ENCODE results near the gene ITPK1.

The ITPK1 gene

GRCh38 chr14:93084866-93085857 is 30.6 kb downstream of the ITPK1 start:
- TF ChIP-seq ZFP3 (CRISPR knock-in tag; IDR thresholded peaks at IDR 0.05) (no peak), CSRNP3 (CRISPR knock-in tag; IDR thresholded peaks at IDR 0.05) (no peak)

GRCh38 chr14:93084402-93084801 is 31.3 kb downstream of the ITPK1 start:
- no peak for ATAC-seq

More at GRCh38 chr14:93084866-93085857, 30.6 kb downstream of the ITPK1 start:
- ATAC-seq, result no peak

GRCh38 chr14:93083917-93084316 is 31.8 kb downstream of the ITPK1 start:
- no peak for ATAC-seq
- no peak for TF ChIP-seq GLIS3 (CRISPR knock-in tag; IDR thresholded peaks at IDR 0.05)
- TF ChIP-seq SNAI2 (CRISPR knock-in tag; IDR thresholded peaks at IDR 0.05), result no peak
- no peak for TF ChIP-seq TCF4 (CRISPR knock-in tag; IDR thresholded peaks at IDR 0.05; ENCODE audit: borderline replicate concordance)
- TF ChIP-seq TSHZ2 (CRISPR knock-in tag; IDR thresholded peaks at IDR 0.05), result no peak
- no peak for TF ChIP-seq ZNF70 (CRISPR knock-in tag; IDR thresholded peaks at IDR 0.05)

More at GRCh38 chr14:93084402-93084801, 31.3 kb downstream of the ITPK1 start:
- no peak for TF ChIP-seq PATZ1 (CRISPR knock-in tag; IDR thresholded peaks at IDR 0.05; ENCODE audit: borderline replicate concordance)
- no peak for TF ChIP-seq ZC3H10 (CRISPR knock-in tag; IDR thresholded peaks at IDR 0.05)
- no peak for TF ChIP-seq POU6F1 (CRISPR knock-in tag; IDR thresholded peaks at IDR 0.05; ENCODE audit: borderline replicate concordance, low read depth)
- no peak for TF ChIP-seq ZFP3 (CRISPR knock-in tag; IDR thresholded peaks at IDR 0.05)
- no peak for TF ChIP-seq RARB (CRISPR knock-in tag; IDR thresholded peaks at IDR 0.05)
- no peak for TF ChIP-seq TOX (CRISPR knock-in tag; IDR thresholded peaks at IDR 0.05; ENCODE audit: borderline replicate concordance)
- no peak for TF ChIP-seq SNAI2 (CRISPR knock-in tag; IDR thresholded peaks at IDR 0.05)
- no peak for TF ChIP-seq ZFP30 (CRISPR knock-in tag; IDR thresholded peaks at IDR 0.05)
- TF ChIP-seq ARNTL (CRISPR knock-in tag; IDR thresholded peaks at IDR 0.05; ENCODE audit: borderline replicate concordance, low read depth), result no peak
- no peak for TF ChIP-seq CSDC2 (CRISPR knock-in tag; IDR thresholded peaks at IDR 0.05)

GRCh38 chr14:93082576-93083001 is 33.1 kb downstream of the ITPK1 start:
- TF ChIP-seq CREB5 (CRISPR knock-in tag; IDR thresholded peaks at IDR 0.05; ENCODE audit: low read depth) (no peak), ZNF8 (CRISPR knock-in tag; IDR thresholded peaks at IDR 0.05) (no peak), ZFP3 (CRISPR knock-in tag; IDR thresholded peaks at IDR 0.05) (no peak), POU6F1 (CRISPR knock-in tag; IDR thresholded peaks at IDR 0.05; ENCODE audit: borderline replicate concordance, low read depth) (no peak), PPARA (CRISPR knock-in tag; IDR thresholded peaks at IDR 0.05; ENCODE audit: borderline replicate concordance) (no peak), CSRNP3 (CRISPR knock-in tag; IDR thresholded peaks at IDR 0.05) (no peak), BACH2 (CRISPR knock-in tag; IDR thresholded peaks at IDR 0.05; ENCODE audit: borderline replicate concordance) (no peak), GLIS3 (CRISPR knock-in tag; IDR thresholded peaks at IDR 0.05) (no peak), RARB (CRISPR knock-in tag; IDR thresholded peaks at IDR 0.05) (no peak), ESRRG (CRISPR knock-in tag; IDR thresholded peaks at IDR 0.05) (no peak)
- ATAC-seq, result no peak
